Measurements from ENCODE around the gene EEFSEC. TPM values are rescaled to one million over a fixed set of nuclear protein-coding genes. Genes with fewer than 3 reads are reported as not detected.

Gene EEFSEC
- polyA plus RNA-seq, 1 experiment: 16.3 TPM

DNA sequence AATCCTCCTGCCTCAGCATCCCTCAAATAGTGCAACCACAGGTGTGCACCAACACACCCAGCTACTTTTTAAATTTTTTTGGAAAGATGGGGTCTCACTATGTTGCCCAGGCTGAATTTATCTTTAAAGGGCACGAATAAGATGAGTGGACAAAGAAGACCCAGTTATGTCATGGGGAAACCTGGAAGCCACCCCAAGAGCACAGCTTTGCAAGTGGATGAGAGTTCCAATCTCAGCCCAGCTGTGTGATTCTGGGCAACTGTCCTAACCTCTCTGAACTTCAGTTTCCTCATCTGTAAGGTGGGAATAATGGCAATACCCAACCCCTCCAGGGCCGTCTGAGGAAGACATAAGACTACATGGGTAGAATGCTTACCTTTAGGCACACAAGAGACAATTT, 281.2 kb downstream of the EEFSEC start:
- Histone ChIP-seq H3K27me3 (ENCODE audit: control insufficient read depth, insufficient read depth, low read length) (peaks cover 12% of the 10 kb centered on the region; the same call in 1 of the 2 replicates), H3K4me3 (ENCODE audit: low read depth, low read length) (no peak overlapping the region), H3K36me3 (ENCODE audit: control insufficient read depth, insufficient read depth, low read length) (no peaks in the 10 kb centered on the region)
- TF ChIP-seq CTCF (IDR thresholded peaks at IDR 0.05; ENCODE audit: insufficient read depth, low read depth, low read length): no peak
- DNase-seq (ENCODE audit: low read depth): no peak
- ChIA-PET POLR2A (no interaction called here), CTCF (interaction anchor here (0.7 to 2.4 kb wide), 5 partner anchors 9 to 173 kb away, joined by 3 to 8 read pairs (median 4); no protein-coding TSS in a partner anchor)

DNA sequence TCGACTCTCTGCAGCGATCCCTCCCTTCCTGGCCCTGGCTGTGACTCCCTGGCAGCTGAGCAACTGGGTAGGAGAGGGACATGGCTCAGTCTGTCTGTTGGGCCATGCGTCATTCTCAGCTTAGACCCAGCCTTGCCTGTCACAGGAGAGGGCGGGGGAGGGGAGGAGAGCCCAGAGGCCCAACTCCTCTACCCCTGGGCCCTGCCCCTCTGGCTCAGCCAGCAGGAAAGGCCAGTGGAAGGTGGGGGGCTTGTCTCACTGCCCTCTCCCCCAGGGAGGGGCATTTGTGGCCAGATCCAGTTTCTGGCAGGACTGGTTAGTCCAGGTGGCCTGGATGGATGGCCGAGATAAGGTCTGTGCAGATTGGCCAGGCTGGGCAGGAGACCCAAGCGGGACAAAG, 281.8 kb downstream of the EEFSEC start:
- TF ChIP-seq CTCF (IDR thresholded peaks at IDR 0.05; ENCODE audit: insufficient read depth, low read depth, low read length): no peak
- ChIA-PET CTCF (interaction anchor here (0.7 to 1.5 kb wide), 4 partner anchors 9 to 128 kb away, joined by 3 to 5 read pairs (median 4); no protein-coding TSS in a partner anchor), POLR2A (no interaction called here)
- Histone ChIP-seq H3K4me3 (ENCODE audit: low read depth, low read length) (no peak overlapping the region), H3K36me3 (ENCODE audit: control insufficient read depth, insufficient read depth, low read length) (no peaks in the 10 kb centered on the region), H3K27me3 (ENCODE audit: control insufficient read depth, insufficient read depth, low read length) (peaks cover 12% of the 10 kb centered on the region; the same call in 1 of the 2 replicates)
- no peak for DNase-seq (ENCODE audit: low read depth)

DNA sequence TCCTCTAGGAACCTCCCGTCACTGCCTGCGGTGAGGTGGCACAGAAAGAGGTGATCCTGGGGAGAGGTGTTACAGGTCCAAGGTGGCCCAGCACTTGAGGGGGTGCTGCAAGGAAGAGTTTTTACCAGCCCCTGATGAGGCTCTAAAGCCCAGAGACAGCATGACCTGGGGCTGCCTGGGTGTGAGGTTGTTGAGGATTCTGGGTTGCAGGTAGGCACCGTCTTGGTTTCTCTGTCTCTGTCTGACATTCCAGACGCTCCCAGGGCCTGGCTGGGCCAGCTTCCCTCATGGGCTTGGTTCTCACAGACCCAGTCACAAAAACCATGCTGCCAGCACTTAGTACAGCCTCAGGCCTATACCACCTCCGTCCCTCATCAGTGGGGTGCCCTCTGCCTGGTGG, 282.3 kb downstream of the EEFSEC start:
- no peak for TF ChIP-seq CTCF (IDR thresholded peaks at IDR 0.05; ENCODE audit: insufficient read depth, low read depth, low read length)
- no peak for DNase-seq (ENCODE audit: low read depth)
- H3K4me3 ChIP-seq (ENCODE audit: low read depth, low read length): no peak overlapping the region
- H3K36me3 ChIP-seq (ENCODE audit: control insufficient read depth, insufficient read depth, low read length): no peaks in the 10 kb centered on the region
- CTCF ChIA-PET: interaction anchor here (1.0 to 1.2 kb wide), 2 partner anchors 10 to 60 kb away, joined by 3 to 5 read pairs; no protein-coding TSS in a partner anchor
- peaks cover 10% of the 10 kb centered on the region; the same call in 1 of the 2 replicates for H3K27me3 ChIP-seq (ENCODE audit: control insufficient read depth, insufficient read depth, low read length)
- POLR2A ChIA-PET: no interaction called here

DNA sequence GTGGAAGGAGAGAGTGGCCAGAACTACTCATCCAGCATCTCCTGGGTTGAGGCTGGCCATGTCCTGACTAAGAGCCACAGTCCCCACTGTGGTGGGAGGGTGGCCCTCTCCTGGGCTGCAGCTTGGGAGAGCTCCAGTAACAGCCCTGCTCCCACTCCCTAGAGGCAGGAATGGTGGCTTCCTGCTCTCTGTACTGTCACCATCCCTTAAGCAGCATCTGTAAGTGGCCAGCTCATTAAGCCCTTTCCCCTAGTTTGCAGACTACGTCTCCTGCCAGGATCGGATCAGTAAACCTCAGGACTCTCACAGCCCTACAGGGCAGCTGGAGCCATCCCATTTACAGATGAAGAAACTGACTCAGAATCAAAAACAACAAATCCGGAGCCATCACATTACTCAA, 282.9 kb downstream of the EEFSEC start:
- ChIA-PET CTCF (interaction anchor here (0.6 to 1.2 kb wide), 2 partner anchors 10 to 136 kb away, joined by 3 to 5 read pairs; no protein-coding TSS in a partner anchor), POLR2A (no interaction called here)
- peaks cover 11% of the 10 kb centered on the region for H3K27me3 ChIP-seq (ENCODE audit: control insufficient read depth, insufficient read depth, low read length)
- no peak for DNase-seq (ENCODE audit: low read depth)
- H3K36me3 ChIP-seq (ENCODE audit: control insufficient read depth, insufficient read depth, low read length): no peaks in the 10 kb centered on the region
- no peak overlapping the region for H3K4me3 ChIP-seq (ENCODE audit: low read depth, low read length)
- no peak for TF ChIP-seq CTCF (IDR thresholded peaks at IDR 0.05; ENCODE audit: insufficient read depth, low read depth, low read length)

DNA sequence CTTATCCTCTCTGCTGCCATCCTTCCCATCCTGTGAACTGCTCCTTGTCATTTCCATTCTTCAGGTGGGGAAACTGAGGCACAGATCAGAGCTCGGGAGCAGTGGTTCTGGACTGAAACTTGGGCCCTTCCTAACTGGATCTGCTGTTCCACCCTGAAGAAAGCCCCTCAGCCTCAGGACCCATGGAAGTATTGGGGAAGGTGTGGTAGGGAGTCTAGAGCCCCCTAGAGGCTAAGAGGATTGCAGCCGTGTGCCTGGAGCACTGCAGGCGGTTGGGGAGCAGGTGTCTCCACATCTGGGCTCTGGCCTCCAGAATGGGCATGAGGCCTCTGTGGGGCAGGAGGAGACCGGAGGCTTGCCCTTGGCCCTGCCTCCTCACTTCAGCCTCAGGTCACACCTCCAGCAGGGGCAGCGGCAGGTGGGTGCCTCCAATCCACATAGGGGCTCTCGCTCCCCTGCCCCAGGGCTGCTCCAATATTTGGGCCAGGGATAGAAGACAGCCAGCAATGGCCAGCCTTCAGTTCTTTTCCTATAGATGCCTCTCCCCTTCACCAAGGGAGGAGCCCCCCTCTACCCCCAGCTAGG, 285.3 kb downstream of the EEFSEC start:
- ChIA-PET POLR2A (no interaction called here), CTCF (interaction anchor here (0.7 to 4.5 kb wide), 7 partner anchors 10 to 151 kb away, joined by 3 to 23 read pairs (median 3); no protein-coding TSS in a partner anchor)
- H3K4me3 ChIP-seq (ENCODE audit: low read depth, low read length): no peak overlapping the region
- TF ChIP-seq CTCF (IDR thresholded peaks at IDR 0.05; ENCODE audit: insufficient read depth, low read depth, low read length): peak; percentile 33
- no peaks in the 10 kb centered on the region for H3K36me3 ChIP-seq (ENCODE audit: control insufficient read depth, insufficient read depth, low read length)
- H3K27me3 ChIP-seq (ENCODE audit: control insufficient read depth, insufficient read depth, low read length): peaks cover 4% of the 10 kb centered on the region
- no peak for DNase-seq (ENCODE audit: low read depth)

Measured in BJ (cell line).